NCI-H748 (cell line): ENCODE data around the gene PUM1.
A peak's percentile ranks its signal among the peaks of the same experiment; 100 is the strongest.

Experiments used
- DNase-seq: peaks from one replicate; lab custom pipeline; 2025; ENCODE audit not compliant: unreplicated experiment; lab: John Stamatoyannopoulos, UW

PUM1 gene

DNA sequence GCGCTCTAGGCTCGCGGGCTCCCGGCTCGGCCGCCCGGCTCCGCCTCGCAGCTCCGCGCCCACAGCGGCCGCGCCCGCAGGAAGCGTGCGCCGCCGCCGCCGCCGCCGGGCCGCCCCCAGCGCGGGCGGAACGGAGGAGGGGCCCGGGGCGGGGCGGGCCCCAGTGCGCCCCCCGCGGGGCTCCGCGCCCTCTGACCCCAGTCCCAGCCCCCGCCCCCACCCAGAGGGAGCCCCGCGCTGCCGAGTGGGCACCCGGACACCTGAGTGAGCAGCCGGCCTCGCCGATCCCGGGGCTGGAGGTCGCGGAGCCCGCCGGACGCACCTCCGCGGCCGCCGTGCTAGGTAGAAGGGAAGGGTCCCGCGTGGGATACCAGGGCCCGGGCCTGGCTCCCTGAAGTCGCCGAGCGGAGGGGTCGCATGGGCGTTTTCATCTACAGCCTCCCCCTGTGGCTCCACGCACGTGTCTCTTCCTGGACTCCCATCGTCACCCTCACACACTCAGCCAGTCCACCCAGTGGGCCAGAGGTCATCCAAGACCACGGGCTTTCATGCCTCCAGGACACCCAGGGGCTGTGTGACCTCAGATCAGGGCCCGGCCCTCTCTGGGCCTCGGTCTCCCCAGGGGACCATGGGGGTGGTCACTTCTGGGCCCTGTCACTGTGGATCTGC lies 156.7 kb downstream of the PUM1 start, which contains the start of gene SDC3:
SDC3 (minus strand) TSS at position 63 of the 669 bp plus-strand sequence. CDS start 172 bp downstream, outside the sequence.
- peak; percentile 52 for DNase-seq

DNA sequence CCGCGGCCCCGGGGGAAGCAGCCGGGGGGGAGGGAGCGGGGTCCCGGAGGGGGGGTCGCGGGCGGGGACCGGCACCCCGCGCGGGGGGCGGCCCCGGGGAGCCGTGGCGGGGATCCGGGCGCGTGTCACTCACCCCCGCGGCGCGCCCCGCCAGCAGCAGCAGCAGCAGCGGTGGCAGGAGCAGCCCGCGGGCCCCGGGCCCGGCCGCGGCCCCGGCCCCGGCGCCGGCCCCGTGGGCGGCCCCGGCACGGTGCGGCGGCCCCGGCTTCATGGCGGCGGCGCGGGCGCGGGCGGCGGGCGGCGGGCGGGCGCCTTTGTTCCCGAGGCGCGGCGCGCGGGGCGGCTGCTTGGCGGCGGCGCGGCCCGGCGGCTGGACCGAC lies 157.2 kb downstream of the PUM1 start:
- no peak for DNase-seq

DNA sequence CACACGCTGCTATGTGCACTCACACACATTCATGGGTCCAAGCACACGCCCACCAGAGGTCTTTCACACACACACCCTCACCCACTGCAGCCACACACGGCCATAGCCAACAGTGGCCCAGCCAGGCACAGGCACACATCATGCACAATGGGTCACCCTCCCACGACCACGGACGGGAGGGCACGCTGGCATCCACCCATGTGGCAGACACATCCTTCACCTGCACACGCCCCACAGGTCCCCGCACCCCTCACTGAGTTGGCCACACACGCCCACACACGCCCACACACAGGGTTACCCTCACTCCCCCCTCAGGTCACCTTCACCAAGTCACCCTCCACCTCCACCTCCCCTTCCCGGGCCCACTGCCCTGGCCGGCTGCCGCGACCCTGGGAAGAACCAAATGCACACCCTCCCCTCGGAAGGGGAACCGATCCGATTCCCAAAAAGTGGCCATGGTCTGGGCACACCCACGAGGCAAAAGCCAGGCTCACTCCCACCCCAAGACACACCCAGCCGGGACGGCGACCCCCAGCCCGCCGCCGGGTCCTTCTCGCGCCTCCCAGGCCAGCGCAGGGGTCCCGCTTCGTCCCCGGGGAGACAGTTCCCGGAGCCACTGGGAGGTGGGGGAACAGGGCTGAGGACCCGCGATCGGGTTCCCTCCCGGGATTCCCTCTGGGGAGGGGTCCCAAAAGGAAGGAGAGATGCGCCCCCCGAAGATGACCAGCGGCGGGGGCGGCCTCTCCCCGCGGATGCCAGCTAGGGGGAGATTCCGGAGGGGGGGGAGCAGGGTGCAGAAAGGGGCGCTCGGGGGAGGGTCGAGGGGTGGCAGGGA lies 157.8 kb downstream of the PUM1 start:
- no peak for DNase-seq

DNA sequence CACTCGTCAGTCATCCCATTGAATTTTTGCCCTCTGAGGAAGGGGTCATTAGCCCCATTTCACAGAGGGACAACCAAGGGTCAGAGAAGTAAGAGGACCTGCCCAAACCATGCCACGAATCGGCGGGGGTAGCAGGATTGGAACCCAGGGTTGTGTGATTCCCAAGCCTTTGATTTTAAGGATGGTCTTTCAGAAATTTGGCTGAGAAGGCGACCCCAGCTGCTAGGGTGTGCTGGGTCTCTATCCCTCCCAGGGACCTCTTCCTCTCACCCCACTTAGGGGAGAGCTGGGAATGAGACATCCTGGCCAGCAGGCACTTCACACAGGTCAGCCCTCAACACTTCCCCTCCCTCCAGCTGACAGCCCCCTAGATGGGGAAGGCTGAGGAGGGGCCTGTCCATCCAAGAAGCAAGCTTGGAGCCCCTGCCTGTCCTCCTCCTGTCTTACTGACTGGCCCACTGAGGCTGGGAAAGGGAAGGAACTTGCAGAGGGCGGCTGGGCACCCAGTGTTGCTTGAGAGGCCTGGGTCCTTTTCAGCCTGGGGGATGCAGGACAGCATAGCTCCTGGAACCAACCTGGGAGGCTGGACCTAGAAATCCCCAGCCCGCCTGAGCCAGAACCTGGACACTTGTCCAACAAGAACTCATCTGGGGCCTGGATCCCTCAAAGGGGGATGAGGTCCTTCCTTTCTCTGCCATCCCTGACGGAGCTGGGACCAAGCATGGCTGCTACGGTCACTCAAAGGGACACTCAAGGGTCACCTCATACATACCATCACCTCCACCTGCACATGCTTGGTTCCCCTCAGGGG lies 158.7 kb downstream of the PUM1 start:
- no peak for DNase-seq

GRCh38 chr1:30905916-30906620 lies 159.4 kb downstream of the PUM1 start:
- DNase-seq, result no peak

GRCh38 chr1:30905403-30905802 lies 160.1 kb downstream of the PUM1 start:
- no peak for DNase-seq

DNA sequence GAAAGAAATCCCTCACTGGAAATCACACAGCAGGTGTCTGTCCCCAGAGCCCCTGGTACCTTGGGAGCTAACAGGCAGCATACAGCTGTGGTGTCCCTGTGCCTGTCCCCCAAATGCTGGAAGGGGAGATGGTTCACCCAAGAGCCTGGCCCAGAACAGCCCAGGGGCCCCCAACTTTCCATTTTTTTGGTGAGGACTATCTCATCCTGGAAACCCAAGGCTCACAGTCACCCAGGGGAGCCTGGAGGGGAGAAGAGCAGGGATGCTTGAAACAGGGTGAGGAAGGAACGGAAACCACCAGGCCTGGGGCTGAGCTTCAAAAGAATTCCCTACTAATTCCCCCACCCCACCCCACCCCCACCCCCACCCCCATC lies 160.6 kb downstream of the PUM1 start:
- DNase-seq, result no peak

- no peak for DNase-seq
Measured at GRCh38 chr1:30904191-30904961, 161.1 kb downstream of the PUM1 start.

- no peak for DNase-seq
Measured at GRCh38 chr1:30903343-30904034, 162.0 kb downstream of the PUM1 start.

DNA sequence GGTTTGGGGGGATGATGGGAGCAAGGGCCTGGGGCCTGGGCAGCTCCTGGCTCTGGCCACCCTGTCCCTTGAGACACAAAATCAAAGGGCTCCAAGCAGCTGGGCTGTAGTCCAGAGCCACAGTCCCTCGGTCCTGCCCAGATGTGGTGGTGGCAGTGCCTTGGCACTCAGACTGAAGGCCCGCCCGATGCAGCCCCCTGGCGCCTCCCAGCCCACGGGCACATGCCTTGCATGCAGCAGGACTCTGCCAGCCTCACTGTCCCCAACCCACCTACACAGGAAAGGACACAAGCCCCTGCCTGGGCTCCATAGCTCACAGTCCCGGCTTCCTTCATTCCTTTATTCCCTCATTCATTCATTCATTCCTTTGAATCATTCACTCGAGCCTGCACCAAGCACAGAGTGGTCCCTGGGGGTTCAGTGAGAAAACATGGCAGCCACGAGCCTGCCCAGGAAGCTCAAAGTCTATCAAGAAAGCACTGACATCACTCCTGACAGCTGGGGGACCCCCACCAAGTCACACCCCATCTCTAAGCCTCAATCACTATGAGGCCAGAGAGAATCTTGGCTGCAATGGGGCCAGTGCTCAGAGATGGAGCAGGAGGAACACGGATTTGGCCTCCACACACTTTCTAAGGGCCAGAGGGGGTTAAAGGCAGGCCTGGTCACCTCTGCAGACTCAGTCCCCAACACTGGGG lies 162.8 kb downstream of the PUM1 start:
- DNase-seq, result no peak

DNA sequence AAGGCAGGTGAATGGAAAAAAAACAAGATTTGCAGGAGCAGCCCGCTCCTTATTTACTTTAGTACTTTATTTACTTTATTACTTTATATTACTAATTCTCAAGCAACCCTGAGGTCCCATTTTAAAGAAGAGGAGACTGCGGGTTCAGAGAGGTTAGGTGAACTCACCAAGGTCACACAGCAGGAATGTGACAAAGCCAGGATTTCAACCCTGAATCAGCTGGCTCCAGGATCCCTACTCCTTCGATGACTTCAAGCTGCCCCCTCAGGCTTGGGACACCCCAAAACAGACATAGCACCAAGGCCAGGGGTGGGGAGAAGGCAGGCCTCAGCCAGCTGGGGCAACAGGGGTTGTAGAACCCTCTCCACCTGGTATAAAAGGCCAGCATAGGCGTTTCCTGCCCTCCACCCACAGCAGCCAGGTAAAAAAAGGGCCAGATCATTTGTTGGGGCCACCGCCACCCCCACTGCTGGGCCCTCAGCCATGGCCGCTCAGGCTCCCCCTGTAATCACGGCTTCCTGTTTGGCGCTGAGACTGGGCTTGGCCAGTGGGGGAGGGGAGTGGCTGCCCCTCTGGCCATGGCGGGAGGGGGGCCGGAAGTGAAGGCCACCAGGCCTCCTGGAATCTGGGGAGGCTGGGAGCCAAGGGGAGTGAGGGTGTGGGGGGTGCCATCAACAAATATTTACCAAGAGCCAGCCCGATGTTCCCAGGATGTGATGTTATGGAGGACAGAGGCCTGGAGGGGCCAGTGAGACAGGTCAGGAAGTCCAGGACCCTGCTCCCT lies 163.5 kb downstream of the PUM1 start:
- no peak for DNase-seq

- DNase-seq, result no peak
Measured at GRCh38 chr1:30900931-30901560, 164.5 kb downstream of the PUM1 start.

GRCh38 chr1:30900486-30900885 lies 165.0 kb downstream of the PUM1 start:
- DNase-seq, result no peak

- no peak for DNase-seq
Measured at GRCh38 chr1:30899577-30900389, 165.7 kb downstream of the PUM1 start.

DNA sequence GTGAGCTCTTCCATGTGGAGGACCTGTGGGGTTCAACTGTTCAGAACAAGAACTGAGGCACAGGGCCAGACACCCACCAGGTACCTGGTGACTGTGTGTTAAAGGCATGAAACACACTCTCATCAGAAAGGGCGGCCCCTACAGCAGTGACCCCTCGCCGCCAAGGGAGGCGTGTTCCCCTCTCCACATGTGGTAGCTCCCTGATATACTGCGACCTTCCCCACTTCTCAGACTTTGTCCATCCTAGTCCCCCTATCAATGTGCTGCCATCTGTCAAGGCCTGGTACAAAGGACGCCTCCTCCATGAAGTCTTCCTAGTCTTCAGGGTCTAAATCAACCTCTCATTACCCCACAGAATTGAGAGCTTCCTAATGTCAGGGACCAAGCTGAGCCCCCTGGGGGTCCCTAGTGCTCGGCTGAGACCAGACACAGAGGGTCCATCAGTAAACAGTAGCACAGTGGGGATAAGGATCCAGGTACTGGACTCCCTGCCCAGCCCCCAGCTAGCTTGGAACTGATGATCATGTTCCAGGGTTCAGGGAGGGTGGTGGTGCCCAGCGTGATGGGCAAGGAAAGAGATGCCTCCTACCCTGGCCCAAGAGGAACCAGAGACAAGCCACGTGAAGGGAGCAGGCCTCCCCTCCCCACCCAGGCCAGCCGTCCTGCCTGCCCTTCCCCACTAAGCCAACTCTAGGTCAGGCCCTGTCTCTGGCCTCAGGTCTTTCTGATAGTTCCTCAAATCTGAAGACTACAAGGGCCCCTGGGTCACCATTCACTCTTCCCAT lies 167.3 kb downstream of the PUM1 start:
- no peak for DNase-seq

- no peak for DNase-seq
Measured at GRCh38 chr1:30896905-30897304, 168.6 kb downstream of the PUM1 start.
